Stimulated activated CD4-positive, alpha-beta T cell treated with anti-CD3 and anti-CD28 coated beads, Interleukin-15, amount 100 ng/mL, for 1 hour (primary cell): Measurements from ENCODE around the gene ENPP6.

Experiments used
- DNase-seq, 2 donors: peaks; one replicate each; pipeline ENCODE4 v3.0.0-alpha.2; 2020; ENCODE audit warnings: low read depth in 1 of 2, low spot score in 1 of 2

The ENPP6 gene

GRCh38 chr4:184217634-184218033, at the start of gene ENPP6:
ENPP6 (minus strand) TSS chr4:184217873; CDS start chr4:184217819, 54 bp downstream.
- DNase-seq: no peak

GRCh38 chr4:184267206-184267608, 49.5 kb upstream of the ENPP6 start:
- no peak for DNase-seq

GRCh38 chr4:184265546-184266351, 48.1 kb upstream of the ENPP6 start:
- DNase-seq: no peak

GRCh38 chr4:184263910-184264732, 46.4 kb upstream of the ENPP6 start:
- peak; percentile 85 to 90 for DNase-seq

- DNase-seq: no peak
Measured at GRCh38 chr4:184263461-184263860, 45.8 kb upstream of the ENPP6 start.

GRCh38 chr4:184262901-184263300, 45.2 kb upstream of the ENPP6 start:
- DNase-seq: no peak

GRCh38 chr4:184261246-184261645, 43.6 kb upstream of the ENPP6 start:
- no peak for DNase-seq

GRCh38 chr4:184259866-184260265, 42.2 kb upstream of the ENPP6 start:
- no peak for DNase-seq

- no peak for DNase-seq
Measured at GRCh38 chr4:184259081-184259480, 41.4 kb upstream of the ENPP6 start.

GRCh38 chr4:184255871-184256642, 38.4 kb upstream of the ENPP6 start:
- no peak for DNase-seq

GRCh38 chr4:184255361-184255760, 37.7 kb upstream of the ENPP6 start:
- DNase-seq: no peak

GRCh38 chr4:184253072-184253420, 35.4 kb upstream of the ENPP6 start:
- no peak for DNase-seq

- DNase-seq: no peak
Measured at GRCh38 chr4:184252136-184253071, 34.7 kb upstream of the ENPP6 start.

- no peak for DNase-seq
Measured at GRCh38 chr4:184251670-184251980, 34.0 kb upstream of the ENPP6 start.

GRCh38 chr4:184250795-184251669, 33.4 kb upstream of the ENPP6 start:
- DNase-seq: no peak

- DNase-seq: no peak
Measured at GRCh38 chr4:184248216-184248615, 30.5 kb upstream of the ENPP6 start.

- no peak for DNase-seq
Measured at GRCh38 chr4:184247421-184247820, 29.7 kb upstream of the ENPP6 start.

GRCh38 chr4:184246426-184246825, 28.8 kb upstream of the ENPP6 start:
- no peak for DNase-seq

- no peak for DNase-seq
Measured at GRCh38 chr4:184238072-184238745, 20.5 kb upstream of the ENPP6 start.
